Ascending aorta (tissue), 2 donors: Measurements from ENCODE around the gene ZNF524. TPM values are rescaled to one million over a fixed set of nuclear protein-coding genes. Genes with fewer than 3 reads are reported as not detected.

Source experiments
- DNase-seq, 2 donors: peaks; one replicate each; pipeline ENCODE4 v3.0.0-alpha.2; 2019; ENCODE audit warnings: low spot score in 2 of 2
- H3K27ac ChIP-seq, 2 donors: fragments of 200-600 bp; sonication (generic); one replicate each; pipeline ENCODE4 v1.5.1; 2016 to 2017; ENCODE audit warnings: mild to moderate bottlenecking in 1 of 2
- H3K27me3 ChIP-seq: fragments of 200-600 bp; sonication (generic); one replicate; pipeline ENCODE4 v1.5.1; 2017
- H3K36me3 ChIP-seq, 2 donors: fragments of 200-600 bp; sonication (generic); one replicate each; pipeline ENCODE4 v1.5.1; 2016
- H3K4me1 ChIP-seq, 2 donors: fragments of 200-600 bp; sonication (generic); one replicate each; pipeline ENCODE4 v1.5.1; 2016 to 2017; ENCODE audit warnings: mild to moderate bottlenecking in 1 of 2
- H3K4me3 ChIP-seq, 2 donors: fragments of 200-600 bp; sonication (generic); one replicate each; pipeline ENCODE4 v1.5.1; 2016 to 2017; ENCODE audit warnings: mild to moderate bottlenecking in 1 of 2
- H3K9me3 ChIP-seq, 2 donors: fragments of 200-600 bp; sonication (generic); one replicate each; pipeline ENCODE4 v1.5.1; 2016
- CTCF ChIP-seq, 3 experiments: fragments of 200-600 bp in 2 of 3; fragments of 450-650 bp in 1 of 3; sonication (generic) in 2 of 3; IDR thresholded peaks; one replicate each; pipeline ENCODE4 v1.5.1; 2016 to 2019; ENCODE audit warnings: antibody characterized with exemption in 3 of 3, mild to moderate bottlenecking in 1 of 3, moderate library complexity in 1 of 3
- intact Hi-C: fragments of 100-400 bp; cut with DNase I; formaldehyde crosslinking; loops from one replicate; pipeline ENCODE4 v1.15.1; 2023
- total RNA-seq: library from RNA; depleted of rRNA; stranded (reverse); fragments of >200 nt; gene quantifications from one replicate; pipeline ENCODE4 v1.1.0, GENCODE V29; 2016

Gene ZNF524
- total RNA-seq, 1 donor from 2014 or later: 28.6 TPM

GRCh38 chr19:55621205-55621672 lies 21.2 kb downstream of the ZNF524 start:
- Histone ChIP-seq H3K36me3 (peaks cover 16 to 31% of the 10 kb centered on the region in 2 donors), H3K27ac (no peak overlapping the region), H3K4me3 (no peak overlapping the region), H3K9me3 (no peaks in the 10 kb centered on the region), H3K27me3 (no peaks in the 10 kb centered on the region), H3K4me1 (peaks cover 0 to 5% of the 10 kb centered on the region in 2 donors)
- no peak for TF ChIP-seq CTCF (IDR thresholded peaks at IDR 0.05)
- DNase-seq: no peak
- intact Hi-C loops: loop anchor here (5.0 kb wide), 1 partner anchor 159 kb away; the partner anchor contains the start of genes C19orf85 and ISOC2

- Histone ChIP-seq H3K36me3 (peaks cover 12 to 26% of the 10 kb centered on the region in 2 donors), H3K4me1 (peaks cover 0 to 5% of the 10 kb centered on the region in 2 donors), H3K27me3 (no peaks in the 10 kb centered on the region), H3K4me3 (no peak overlapping the region), H3K27ac (no peak overlapping the region), H3K9me3 (no peaks in the 10 kb centered on the region)
- TF ChIP-seq CTCF (IDR thresholded peaks at IDR 0.05): no peak
- no peak for DNase-seq
- intact Hi-C loops: loop anchor here (5.0 kb wide), 1 partner anchor 159 kb away; the partner anchor contains the start of genes C19orf85 and ISOC2
These were observed 21.7 kb downstream of the ZNF524 start for GRCh38 chr19:55621673-55622231.

GRCh38 chr19:55622242-55622969 lies 22.3 kb downstream of the ZNF524 start:
- H3K27me3 ChIP-seq: no peaks in the 10 kb centered on the region
- H3K36me3 ChIP-seq: peaks cover 6 to 19% of the 10 kb centered on the region in 2 donors
- H3K27ac ChIP-seq: no peak overlapping the region
- intact Hi-C loops: loop anchor here (5.0 kb wide), 1 partner anchor 160 kb away; the partner anchor contains the start of genes C19orf85 and ISOC2
- no peak for TF ChIP-seq CTCF (IDR thresholded peaks at IDR 0.05)
- H3K9me3 ChIP-seq: no peaks in the 10 kb centered on the region
- peaks cover 0 to 5% of the 10 kb centered on the region in 2 donors for H3K4me1 ChIP-seq
- H3K4me3 ChIP-seq: no peak overlapping the region
- DNase-seq: no peak

GRCh38 chr19:55623130-55623529 lies 23.0 kb downstream of the ZNF524 start:
- intact Hi-C loops: loop anchor here (5.0 kb wide), 1 partner anchor 161 kb away; the partner anchor contains the start of genes C19orf85 and ISOC2
- no peak for DNase-seq
- no peak for TF ChIP-seq CTCF (IDR thresholded peaks at IDR 0.05)
- Histone ChIP-seq H3K36me3 (peaks cover 3 to 12% of the 10 kb centered on the region in 2 donors), H3K27ac (peak overlapping the region in 1 of 2 donors; percentile 97), H3K4me1 (peaks cover 0 to 5% of the 10 kb centered on the region in 2 donors), H3K4me3 (no peak overlapping the region), H3K9me3 (no peaks in the 10 kb centered on the region), H3K27me3 (no peaks in the 10 kb centered on the region)

GRCh38 chr19:55623561-55623960 lies 23.5 kb downstream of the ZNF524 start:
- Histone ChIP-seq H3K4me3 (no peak overlapping the region), H3K36me3 (peaks cover 3 to 12% of the 10 kb centered on the region in 2 donors), H3K27ac (peak overlapping the region; percentile 96 to 97), H3K9me3 (no peaks in the 10 kb centered on the region), H3K4me1 (peaks cover 0 to 5% of the 10 kb centered on the region in 2 donors), H3K27me3 (no peaks in the 10 kb centered on the region)
- intact Hi-C loops: loop anchor here (5.0 kb wide), 1 partner anchor 161 kb away; the partner anchor contains the start of genes C19orf85 and ISOC2
- DNase-seq: no peak
- TF ChIP-seq CTCF (IDR thresholded peaks at IDR 0.05): no peak
